CD14-positive monocyte (primary cell): Measurements from ENCODE around the gene RIBC1. TPM values are rescaled to one million over a fixed set of nuclear protein-coding genes. Genes with fewer than 3 reads are reported as not detected.

Source experiments
- DNase-seq, 3 donors: peaks; one replicate each; pipeline ENCODE4 v3.0.0-alpha.2; 2011 to 2022
- H2AFZ ChIP-seq: 2 replicates; pipeline ENCODE4 v1.6.0; 2012; ENCODE audit warnings: mild to moderate bottlenecking, low read depth, low read length, inconsistent platforms; ENCODE audit not compliant: insufficient read depth, poor library complexity, severe bottlenecking
- H3K27ac ChIP-seq, 2 donors: 1 replicate in 1 of 2; 2 replicates in 1 of 2; pipeline ENCODE4 v1.5.1; 2012 to 2013; ENCODE audit warnings: low read length in 2 of 2, control low read depth in 1 of 2, inconsistent platforms in 1 of 2, low read depth in 1 of 2, mild to moderate bottlenecking in 1 of 2
- H3K27me3 ChIP-seq, 2 donors: one replicate each; pipeline versions ENCODE4 v1.6.0 to v1.6.1; 2011 to 2013; ENCODE audit warnings: low read length in 2 of 2; ENCODE audit not compliant: control insufficient read depth in 2 of 2, insufficient read depth in 2 of 2
- H3K36me3 ChIP-seq, 2 donors: replicated peaks in 1 of 2; 1 replicate in 1 of 2; 2 replicates in 1 of 2; pipeline versions ENCODE4 v1.5.1 to v1.6.1; 2012 to 2013; ENCODE audit warnings: low read length in 2 of 2, control low read depth in 1 of 2, inconsistent platforms in 1 of 2, mild to moderate bottlenecking in 1 of 2; ENCODE audit not compliant: insufficient read depth in 2 of 2, control insufficient read depth in 1 of 2
- H3K4me1 ChIP-seq, 2 donors: 1 replicate in 1 of 2; 2 replicates in 1 of 2; pipeline versions ENCODE4 v1.5.1 to v1.6.1; 2012 to 2013; ENCODE audit warnings: low read length in 2 of 2, control low read depth in 1 of 2, inconsistent platforms in 1 of 2, mild to moderate bottlenecking in 1 of 2, moderate library complexity in 1 of 2; ENCODE audit not compliant: insufficient read depth in 2 of 2, control insufficient read depth in 1 of 2
- H3K4me2 ChIP-seq: replicated peaks from 2 replicates; pipeline ENCODE3; 2012; ENCODE audit warnings: low read length, moderate library complexity, mild to moderate bottlenecking; ENCODE audit not compliant: poor library complexity, severe bottlenecking; ENCODE audit errors: extremely low read depth
- H3K4me3 ChIP-seq, 3 experiments: fragments of 200-600 bp in 1 of 3; sonication (generic) in 1 of 3; replicated peaks in 1 of 3; 1 replicate in 2 of 3; 2 replicates in 1 of 3; pipeline ENCODE4 v1.5.1; 2011 to 2013; ENCODE audit warnings: low read length in 3 of 3, mild to moderate bottlenecking in 3 of 3, control low read depth in 2 of 3, low read depth in 2 of 3, inconsistent platforms in 1 of 3, moderate library complexity in 1 of 3
- H3K79me2 ChIP-seq: 2 replicates; pipeline ENCODE4 v1.6.0; 2012; ENCODE audit warnings: mild to moderate bottlenecking, control low read depth, inconsistent platforms, low read length, moderate library complexity; ENCODE audit not compliant: insufficient read depth
- H3K9ac ChIP-seq: 2 replicates; pipeline ENCODE4 v1.6.0; 2017; ENCODE audit warnings: low read length, mild to moderate bottlenecking; ENCODE audit not compliant: insufficient read depth, poor library complexity, severe bottlenecking
- H3K9me3 ChIP-seq, 2 donors: replicated peaks in 1 of 2; 1 replicate in 1 of 2; 2 replicates in 1 of 2; pipeline versions ENCODE4 v1.5.1 to v1.6.1; 2012 to 2013; ENCODE audit warnings: low read length in 2 of 2, control low read depth in 1 of 2; ENCODE audit not compliant: control insufficient read depth in 1 of 2, insufficient read depth in 1 of 2
- H4K20me1 ChIP-seq: 2 replicates; pipeline ENCODE4 v1.6.0; 2012; ENCODE audit warnings: mild to moderate bottlenecking, low read length, control low read depth, moderate library complexity; ENCODE audit not compliant: insufficient read depth
- H3K27ac Mint-ChIP-seq, 7 donors: one replicate each; pipeline ENCODE4 v1.8.0; 2020; ENCODE audit warnings: mild to moderate bottlenecking in 7 of 7, mixed read lengths in 7 of 7, moderate library complexity in 6 of 7, inconsistent platforms in 2 of 7
- H3K27me3 Mint-ChIP-seq, 3 donors: one replicate each; pipeline ENCODE4 v1.8.0; 2021 to 2022; ENCODE audit warnings: low read depth in 3 of 3, mild to moderate bottlenecking in 3 of 3, mixed read lengths in 3 of 3, moderate library complexity in 3 of 3, inconsistent platforms in 1 of 3
- H3K36me3 Mint-ChIP-seq, 2 donors: one replicate each; pipeline ENCODE4 v1.8.0; 2020; ENCODE audit warnings: mixed read lengths in 2 of 2, inconsistent platforms in 1 of 2, mild to moderate bottlenecking in 1 of 2
- H3K4me1 Mint-ChIP-seq: one replicate; pipeline ENCODE4 v1.8.0; 2020; ENCODE audit warnings: mild to moderate bottlenecking, mixed read lengths
- H3K4me3 Mint-ChIP-seq, 2 donors: one replicate each; pipeline ENCODE4 v1.8.0; 2020; ENCODE audit warnings: mild to moderate bottlenecking in 2 of 2, mixed read lengths in 2 of 2, moderate library complexity in 1 of 2
- H3K9me3 Mint-ChIP-seq, 7 donors: one replicate each; pipeline ENCODE4 v1.8.0; 2020 to 2022; ENCODE audit warnings: mixed read lengths in 7 of 7, mild to moderate bottlenecking in 6 of 7, moderate library complexity in 6 of 7, inconsistent platforms in 2 of 7
- CTCF ChIP-seq: fragments of 200-600 bp; IDR thresholded peaks from one replicate; pipeline ENCODE4 v1.8.0; 2022; ENCODE audit warnings: antibody characterized with exemption, mild to moderate bottlenecking
- WGBS: methylation state at CpG from one replicate; pipeline ENCODE4 v1.1.5; 2013; ENCODE audit warnings: missing lambda C conversion rate; ENCODE audit not compliant: insufficient coverage; 5-methylcytosine and 5-hydroxymethylcytosine counted together
- intact Hi-C, 2 donors: fragments of 100-400 bp; cut with micrococcal nuclease; formaldehyde crosslinking; loops; one replicate each; pipeline versions ENCODE4 v1.15.0 to v1.15.1; 2023
- polyA plus RNA-seq, 3 donors: library from polyadenylated mRNA; depleted of rRNA in 1 of 3; unstranded in 2 of 3; stranded (reverse) in 1 of 3; fragments of 300-500 nt in 2 of 3; fragments of >200 nt in 1 of 3; fragmentation: Illumina TruSeq in 2 of 3; gene quantifications; 1 replicate in 2 of 3; 2 replicates in 1 of 3; pipeline ENCODE4 v1.2.3, GENCODE V29; 2012 to 2021
- small RNA-seq: library from RNA; depleted of rRNA; stranded (forward); fragments of <200 nt; gene quantifications from one replicate; pipeline ENCODE3, GENCODE V24; 2012; ENCODE audit warnings: low read depth; ENCODE audit not compliant: insufficient read length

Gene RIBC1
- polyA plus RNA-seq, 3 donors: 0.31 to 0.35 TPM; not detected in 1

DNA sequence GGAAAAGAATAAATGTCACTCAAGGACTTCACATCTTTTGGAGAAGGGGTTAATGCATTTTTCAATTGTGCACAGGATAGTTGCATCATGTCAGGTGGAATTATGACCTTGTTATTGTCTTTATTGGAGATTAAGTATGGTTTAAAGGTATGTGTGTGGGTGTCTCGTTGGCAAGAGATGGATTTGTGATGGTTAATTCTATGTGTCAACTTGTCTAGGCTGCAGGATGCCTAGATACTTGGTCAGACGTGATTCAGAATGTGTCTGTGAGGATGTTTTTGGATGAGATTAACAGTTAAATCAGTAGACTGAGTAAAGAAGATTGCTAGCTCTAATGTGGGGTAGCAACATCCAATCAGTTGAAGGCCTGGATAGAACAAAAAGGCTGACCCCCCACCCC is 53.7 kb downstream of the RIBC1 start:
- H4K20me1 ChIP-seq: no peaks in the 10 kb centered on the region
- H3K4me1 ChIP-seq: peaks cover 17 to 20% of the 10 kb centered on the region in 2 donors
- H3K9me3 ChIP-seq: no peaks in the 10 kb centered on the region
- no peak overlapping the region for H3K27ac ChIP-seq
- Mint-ChIP-seq H3K4me3 (no peak overlapping the region), H3K9me3 (peaks cover 0 to 9% (median 0%) of the 10 kb centered on the region in 7 donors), H3K27me3 (peaks cover 0 to 48% (median 5%) of the 10 kb centered on the region in 3 donors), H3K27ac (no peak overlapping the region), H3K4me1 (peaks cover 20% of the 10 kb centered on the region), H3K36me3 (peaks cover 0 to 1% of the 10 kb centered on the region in 2 donors)
- DNase-seq: no peak
- 73% methylated on average over 1 of the region's 2 CpGs for whole genome bisulfite sequencing
- H3K79me2 ChIP-seq: no peaks in the 10 kb centered on the region
- no peak overlapping the region for H3K4me2 ChIP-seq
- H3K27me3 ChIP-seq: peaks cover 0 to 3% of the 10 kb centered on the region in 2 donors
- H2AFZ ChIP-seq: no peak overlapping the region
- no peak overlapping the region for H3K9ac ChIP-seq
- TF ChIP-seq CTCF: no peak
- H3K4me3 ChIP-seq: no peak overlapping the region
- intact Hi-C loops: no loop called here
- no peaks in the 10 kb centered on the region for H3K36me3 ChIP-seq

DNA sequence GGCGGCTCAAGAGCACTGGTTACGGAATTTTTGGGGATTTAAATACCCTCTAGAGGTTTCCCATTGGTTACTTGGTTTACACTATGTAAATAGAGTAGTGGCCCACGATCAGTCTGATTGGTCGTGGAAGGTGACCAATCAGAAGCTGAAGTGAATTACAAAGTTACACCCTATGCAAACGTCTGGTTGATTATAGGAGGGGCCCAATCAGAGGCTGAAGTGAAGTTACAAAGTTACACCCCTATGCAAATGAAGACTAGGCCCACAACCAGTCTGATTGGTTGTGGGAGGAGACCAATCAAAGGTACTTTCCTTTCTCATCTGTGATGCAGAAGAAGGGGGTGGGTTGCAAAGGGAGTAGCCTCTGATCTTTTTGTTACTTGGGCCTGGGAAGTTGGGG is 56.6 kb downstream of the RIBC1 start:
- Histone ChIP-seq H3K79me2 (no peaks in the 10 kb centered on the region), H3K9ac (no peak overlapping the region), H2AFZ (no peak overlapping the region), H3K36me3 (no peaks in the 10 kb centered on the region), H3K9me3 (no peaks in the 10 kb centered on the region), H3K4me1 (peaks cover 18 to 20% of the 10 kb centered on the region in 2 donors), H3K4me3 (no peak overlapping the region), H3K27me3 (peaks cover 0 to 3% of the 10 kb centered on the region in 2 donors), H3K4me2 (no peak overlapping the region), H3K27ac (no peak overlapping the region), H4K20me1 (no peaks in the 10 kb centered on the region)
- H3K9me3 Mint-ChIP-seq: peaks cover 0 to 10% (median 0%) of the 10 kb centered on the region in 7 donors
- H3K4me1 Mint-ChIP-seq: peaks cover 22% of the 10 kb centered on the region
- no peaks in the 10 kb centered on the region for H3K36me3 Mint-ChIP-seq
- H3K4me3 Mint-ChIP-seq: no peak overlapping the region
- no peak for TF ChIP-seq CTCF
- H3K27me3 Mint-ChIP-seq: peaks cover 0 to 36% (median 0%) of the 10 kb centered on the region in 3 donors
- intact Hi-C loops: no loop called here
- H3K27ac Mint-ChIP-seq: peak overlapping the region in 1 of 7 donors; percentile 11
- WGBS: no CpG with 5 or more reads among the region's 5 CpGs
- DNase-seq: peak in 1 of 3 donors; percentile 7

Small RNA genes within 50 kb of the gene (small RNA-seq; reads per million reads assigned to genes)
- not detected for gene MIR6857
- gene VTRNA3-1P: 2.8 reads per million, percentile 19 among the genes with 10 or more reads in this experiment

Other genes starting within 250 kb of the RIBC1 start
- gene KDM5C, start 197.7 kb upstream of the RIBC1 start, polyA plus RNA-seq: 10 to 100 TPM; 13.3 to 93.6 (median 16.7) TPM
- 10 to 100 TPM in 1 of 3 donors, 1 to 10 TPM in 2; 6.5 to 31.2 (median 6.9) TPM for gene IQSEC2, start 141.3 kb upstream of the RIBC1 start, polyA plus RNA-seq
- gene SMC1A, start 219 bp upstream of the RIBC1 start, polyA plus RNA-seq: 10 to 100 TPM; 25.5 to 53.2 (median 25.6) TPM
- 100 to 1,000 TPM in 2 of 3 donors, 10 to 100 TPM in 1; 93.2 to 163 (median 136) TPM for gene HSD17B10, start 11.5 kb downstream of the RIBC1 start, polyA plus RNA-seq